Urinary bladder (tissue), 4 donors: Measurements from ENCODE around the gene ZFR2. TPM values are rescaled to one million over a fixed set of nuclear protein-coding genes. Genes with fewer than 3 reads are reported as not detected.
"Not testable (repeated sequence)": the region's sequence is repeated elsewhere in the genome, so short reads cannot be mapped to it uniquely, and the experiment has no call there.

Experiments used
- DNase-seq: peaks from one replicate; pipeline ENCODE4 v3.0.0-alpha.2; 2015; ENCODE audit errors: extremely low spot score
- H3K27ac ChIP-seq: one replicate; pipeline ENCODE4 v1.5.1; 2013; ENCODE audit warnings: low read depth, mild to moderate bottlenecking, moderate library complexity
- H3K36me3 ChIP-seq: one replicate; pipeline ENCODE4 v1.6.1; 2013; ENCODE audit warnings: mild to moderate bottlenecking, moderate library complexity; ENCODE audit not compliant: insufficient read depth
- H3K4me1 ChIP-seq: one replicate; pipeline ENCODE4 v1.6.1; 2013; ENCODE audit warnings: mild to moderate bottlenecking, moderate library complexity; ENCODE audit not compliant: insufficient read depth
- H3K4me3 ChIP-seq: one replicate; pipeline ENCODE4 v1.5.1; 2013; ENCODE audit warnings: low read depth, low read length
- WGBS: extraction: QIAGEN DNeasy Blood & Tissue Kit; methylation state at CpG from one replicate; pipeline ENCODE4 v1.1.7; 2013; 5-methylcytosine and 5-hydroxymethylcytosine counted together
- polyA plus RNA-seq: library from polyadenylated mRNA; stranded (reverse); fragments of 200-250 nt; gene quantifications from one replicate; pipeline ENCODE4 v1.2.3, GENCODE V29; 2013
- total RNA-seq: library from RNA; depleted of rRNA; stranded (reverse); fragments of >200 nt; gene quantifications from one replicate; pipeline ENCODE4 v1.2.3, GENCODE V29; 2014
- donor health status: healthy with polysubstance abuse.
- donor health status: healthy.

Gene ZFR2
- total and polyA plus RNA-seq, 2 donors = 0.38 TPM; not detected in 1

DNA sequence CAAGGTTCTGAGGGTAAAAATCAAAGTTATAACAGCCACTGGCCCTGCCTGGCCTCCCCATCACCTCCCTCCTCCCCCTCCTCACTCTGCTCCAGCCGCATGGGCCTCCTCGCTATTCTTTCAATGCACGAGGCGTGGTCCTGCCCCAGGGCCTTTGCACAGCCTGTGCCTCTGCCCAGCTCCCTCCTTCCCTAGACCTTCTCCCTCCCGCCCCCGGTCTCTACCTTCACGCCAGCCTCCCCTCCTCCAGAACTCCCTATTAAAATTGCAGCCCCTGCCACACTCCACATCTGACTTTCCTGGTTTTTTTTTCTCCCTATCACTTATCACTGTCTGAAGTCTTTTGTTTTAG is 100.1 kb downstream of the ZFR2 start:
- no peak overlapping the region for H3K27ac ChIP-seq
- no peak overlapping the region for H3K4me3 ChIP-seq
- no peak for DNase-seq
- peaks cover 5% of the 10 kb centered on the region for H3K36me3 ChIP-seq
- H3K4me1 ChIP-seq = no peaks in the 10 kb centered on the region
- WGBS = 87% methylated on average over 7 of the region's 7 CpGs

DNA sequence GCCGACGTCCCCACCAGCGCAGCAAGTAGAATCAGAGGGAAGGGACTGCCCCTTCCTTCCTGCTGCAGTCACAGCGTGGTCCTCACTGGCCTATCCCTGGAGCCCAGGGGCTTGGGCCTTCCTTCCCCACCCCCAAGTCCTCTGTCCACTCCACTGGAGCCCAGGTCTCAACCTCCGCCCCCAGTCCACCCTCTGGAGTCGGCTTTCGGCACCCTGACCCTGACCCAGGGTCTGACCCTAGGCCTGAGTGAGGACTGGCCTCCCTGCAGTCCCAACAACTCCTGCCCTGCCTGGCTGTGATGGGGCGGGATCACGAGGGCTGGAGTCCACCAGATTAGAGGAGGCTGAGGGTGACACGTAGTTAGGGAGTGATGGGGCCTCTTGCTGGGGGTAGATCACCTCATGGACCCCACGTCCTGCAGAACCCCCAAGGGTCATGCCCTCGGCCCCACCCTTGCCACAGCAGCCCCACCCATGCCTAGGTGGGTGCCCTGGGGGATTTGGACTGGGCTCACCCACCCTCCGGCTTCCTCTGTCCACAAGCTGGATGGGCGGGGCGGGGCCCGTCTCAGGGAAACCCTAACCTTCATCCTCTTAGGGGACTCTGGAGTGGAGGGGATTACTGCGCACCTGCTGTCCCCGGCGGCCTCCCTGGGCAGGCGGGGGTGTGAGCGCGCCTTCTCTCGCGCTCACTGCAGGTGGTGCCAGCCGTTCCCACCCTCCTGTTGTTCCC is 100.7 kb downstream of the ZFR2 start:
- H3K27ac ChIP-seq = no peak overlapping the region
- peaks cover 5% of the 10 kb centered on the region for H3K36me3 ChIP-seq
- 89% methylated on average over 25 of the region's 25 CpGs for WGBS
- no peak overlapping the region for H3K4me3 ChIP-seq
- H3K4me1 ChIP-seq = no peaks in the 10 kb centered on the region
- DNase-seq = no peak

DNA sequence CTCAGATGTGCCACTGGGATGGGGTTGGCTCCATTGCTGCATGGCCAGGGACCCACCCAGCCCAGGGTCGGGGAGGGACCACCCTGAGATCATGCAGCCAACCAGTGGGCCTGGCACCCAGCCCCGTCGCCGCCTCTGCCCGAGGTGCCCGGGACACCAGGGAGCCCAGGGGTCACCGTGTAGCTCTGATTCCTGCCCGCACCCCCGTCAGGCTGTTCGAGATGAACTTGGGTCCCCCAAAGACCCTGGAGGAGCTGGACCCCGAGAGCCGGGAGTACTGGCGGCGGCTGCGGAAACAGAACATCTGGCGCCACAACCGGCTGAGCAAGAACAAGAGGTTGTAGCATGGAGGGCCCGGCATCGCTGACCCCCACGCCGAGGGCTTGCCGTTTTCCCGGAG is 101.8 kb downstream of the ZFR2 start:
- no peak overlapping the region for H3K27ac ChIP-seq
- H3K36me3 ChIP-seq = peaks cover 5% of the 10 kb centered on the region
- DNase-seq = no peak
- 93% methylated on average over 23 of the region's 23 CpGs for WGBS
- H3K4me1 ChIP-seq = no peaks in the 10 kb centered on the region
- no peak overlapping the region for H3K4me3 ChIP-seq

DNA sequence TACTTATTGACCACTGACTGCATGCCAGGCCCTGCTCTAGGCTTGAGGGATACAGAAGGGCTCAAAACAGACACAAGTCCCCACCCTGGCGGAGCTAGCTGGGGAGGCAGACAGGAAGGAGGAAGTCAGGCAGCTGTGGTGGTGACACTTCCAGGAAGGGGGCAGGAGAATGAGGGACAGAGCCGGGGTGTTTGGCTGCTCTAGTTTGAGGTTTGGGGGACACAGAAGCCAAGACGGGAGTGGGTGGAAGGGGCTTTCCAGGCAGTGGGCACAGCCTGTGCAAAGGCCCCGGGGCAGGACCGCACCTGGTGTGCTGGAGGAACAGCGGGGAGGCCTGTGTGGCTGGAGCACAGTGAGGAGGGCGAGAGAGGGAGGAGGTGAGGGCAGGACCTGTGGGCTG is 102.3 kb downstream of the ZFR2 start:
- WGBS = 93% methylated on average over 7 of the region's 7 CpGs
- Histone ChIP-seq H3K4me3 (no peak overlapping the region), H3K36me3 (peaks cover 5% of the 10 kb centered on the region), H3K27ac (no peak overlapping the region), H3K4me1 (no peaks in the 10 kb centered on the region)
- no peak for DNase-seq

DNA sequence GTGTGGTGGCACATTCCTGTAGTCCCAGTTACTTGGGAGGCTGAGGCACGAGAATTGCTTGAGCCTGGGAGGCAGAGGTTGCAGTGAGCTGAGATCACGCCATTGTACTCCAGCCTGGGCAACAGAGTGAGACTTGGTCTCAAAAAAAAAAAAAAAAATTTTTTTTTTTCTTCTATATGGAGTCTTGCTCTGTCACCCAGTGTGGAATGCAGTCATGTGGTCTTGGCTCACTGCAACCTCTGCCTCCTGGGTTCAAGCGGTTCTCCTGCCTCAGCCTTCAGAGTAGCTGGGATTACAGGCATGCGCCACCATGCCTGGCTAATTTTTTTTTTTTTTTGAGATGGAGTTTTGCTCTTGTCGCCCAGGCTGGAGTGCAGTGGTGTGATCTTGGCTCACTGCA is 103.1 kb downstream of the ZFR2 start:
- DNase-seq, H3K27ac ChIP-seq, H3K4me1 ChIP-seq, H3K4me3 ChIP-seq, H3K36me3 ChIP-seq: not testable (repeated sequence)
- WGBS = 90% methylated on average over 5 of the region's 5 CpGs

DNA sequence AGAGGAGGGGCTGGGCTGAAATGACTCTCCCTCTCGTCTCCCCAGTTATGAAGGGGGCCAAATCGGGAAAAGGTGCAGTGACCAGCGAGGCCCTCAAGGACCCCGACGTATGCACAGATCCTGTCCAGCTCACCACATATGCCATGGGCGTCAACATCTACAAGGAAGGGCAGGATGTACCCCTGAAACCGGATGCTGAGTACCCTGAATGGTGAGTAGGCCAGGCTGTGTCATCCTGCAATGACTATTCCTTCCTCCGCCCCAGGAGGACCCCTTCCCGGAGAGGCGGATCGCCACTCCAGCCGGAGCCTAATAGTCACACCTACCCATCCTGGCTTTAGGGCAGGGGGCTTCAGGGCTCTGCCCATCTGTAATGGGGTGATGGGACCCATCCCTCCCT is 103.7 kb downstream of the ZFR2 start:
- 90% methylated on average over 12 of the region's 12 CpGs for WGBS
- H3K4me1 ChIP-seq = no peaks in the 10 kb centered on the region
- H3K27ac ChIP-seq = no peak overlapping the region
- no peak for DNase-seq
- no peak overlapping the region for H3K4me3 ChIP-seq
- peaks cover 5% of the 10 kb centered on the region for H3K36me3 ChIP-seq

DNA sequence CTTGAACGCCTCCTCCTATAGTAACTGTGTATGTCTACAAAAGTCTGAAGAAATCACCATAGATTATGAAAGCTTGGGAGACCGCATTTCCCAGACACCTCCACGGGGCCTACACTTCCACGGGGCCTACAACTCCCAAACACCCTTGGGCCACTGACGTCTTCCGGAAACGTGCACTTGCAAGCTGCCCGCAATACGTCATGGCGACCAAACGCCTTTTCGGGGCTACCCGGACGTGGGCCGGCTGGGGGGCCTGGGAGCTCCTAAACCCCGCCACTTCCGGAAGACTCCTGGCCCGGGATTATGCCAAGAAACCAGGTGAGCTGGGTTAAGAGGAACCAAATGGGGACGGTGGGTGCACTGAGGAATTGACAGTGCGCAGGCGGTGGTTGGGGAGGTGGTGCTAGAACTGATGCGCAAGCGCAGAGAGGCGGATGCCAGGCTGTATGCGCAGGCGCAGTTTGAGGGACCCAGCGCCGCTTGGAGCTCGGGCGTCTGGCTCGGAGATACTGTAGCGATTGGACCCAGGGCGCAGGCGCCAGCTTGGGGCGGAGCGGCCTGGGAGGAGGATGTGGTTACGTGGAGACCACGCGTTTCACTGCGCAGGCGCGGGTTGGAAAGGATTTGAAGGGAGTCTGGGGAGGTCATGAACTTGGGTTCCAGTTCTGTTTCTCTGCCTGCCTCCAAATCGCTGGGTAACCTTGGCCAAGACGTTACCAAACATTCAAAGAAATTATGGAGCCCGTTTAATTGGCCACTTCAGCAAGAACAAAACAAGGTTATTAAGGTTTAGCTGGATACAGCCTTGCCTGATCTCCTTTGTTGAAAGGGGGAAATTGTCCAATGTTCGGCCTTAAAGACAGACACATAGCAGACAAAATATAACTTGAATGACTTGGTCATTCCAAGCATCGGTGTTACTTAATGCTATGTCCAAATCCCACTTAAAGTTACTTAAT is 106.1 kb downstream of the ZFR2 start, which contains the start of gene MRPL54:
Gene MRPL54, plus strand, starts transcription at position 182 of the 959 bp plus-strand sequence. Its CDS starts 19 bp downstream, at position 201.
- H3K36me3 ChIP-seq = peaks cover 5% of the 10 kb centered on the region

DNA sequence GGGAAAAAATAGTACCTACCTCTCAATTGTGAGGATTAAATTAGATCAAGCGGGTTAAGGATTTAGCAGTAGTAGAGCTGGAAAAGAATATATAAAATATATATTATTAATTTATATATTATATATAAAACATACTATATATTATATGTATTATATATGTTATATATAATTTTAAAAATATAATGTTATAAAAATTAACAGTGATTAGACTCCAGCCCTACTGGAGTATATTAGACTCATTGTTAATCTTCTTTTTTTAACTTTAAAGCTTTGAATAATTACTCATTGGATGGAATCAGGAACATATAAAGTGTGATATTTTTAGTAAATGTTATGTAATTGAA is 106.7 kb downstream of the ZFR2 start:
- Histone ChIP-seq H3K27ac (no peak overlapping the region), H3K4me3 (no peak overlapping the region), H3K4me1 (no peaks in the 10 kb centered on the region), H3K36me3 (peaks cover 3% of the 10 kb centered on the region)
- WGBS = 61% methylated on average over 1 of the region's 1 CpG
- no peak for DNase-seq

More for the DNA sequence above, 106.1 kb downstream of the ZFR2 start, which contains the start of gene MRPL54:
- Histone ChIP-seq H3K4me3 (peak within 1 kb of the TSS; percentile 74), H3K4me1 (no peaks in the 10 kb centered on the region), H3K27ac (peak within 1 kb of the TSS; percentile 99)
- WGBS = 3% methylated on average over 47 of the region's 47 CpGs
- peak; percentile 98 for DNase-seq

DNA sequence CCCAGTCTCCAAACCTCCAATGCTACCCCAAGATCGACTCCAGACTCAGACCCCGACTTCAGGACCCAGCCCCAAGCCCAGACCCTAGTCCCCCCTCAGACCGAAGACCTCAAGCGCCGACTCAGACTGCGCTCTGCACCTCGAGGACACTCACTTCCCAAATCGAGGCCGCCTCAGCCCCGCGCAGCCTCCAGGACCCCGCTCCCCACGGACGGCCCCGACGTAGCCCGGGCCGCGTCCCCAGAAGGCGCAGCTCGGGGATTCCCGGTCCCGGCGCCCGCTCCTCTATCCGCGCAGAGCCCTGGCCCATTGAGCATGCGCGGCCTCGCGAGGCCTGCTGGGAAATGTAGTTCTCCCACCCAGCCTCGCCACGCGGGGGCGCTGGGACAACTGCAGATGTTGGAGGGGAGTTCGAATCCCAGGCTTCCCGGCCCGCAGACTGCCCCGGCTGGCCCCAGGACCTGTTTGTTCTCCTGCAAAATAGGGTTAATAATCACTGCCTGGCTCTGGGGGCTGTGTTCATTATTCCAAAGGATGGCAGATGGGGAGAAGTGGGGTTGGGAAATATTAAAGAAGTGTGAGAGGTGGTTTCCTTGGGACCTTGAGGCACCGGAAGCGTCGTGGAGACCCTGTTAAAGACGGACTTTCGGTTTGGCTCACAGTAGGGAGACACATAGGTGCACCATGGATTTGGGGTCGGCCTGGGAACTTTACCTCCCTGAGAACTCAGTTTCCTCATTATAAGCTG is 107.3 kb downstream of the ZFR2 start, which contains the start of gene APBA3:
Gene APBA3, minus strand, starts transcription at position 311 of the 748 bp plus-strand sequence. CDS start 1,428 bp downstream, outside the sequence.
- peak within 1 kb of the TSS; percentile 99 for H3K27ac ChIP-seq
- 4% methylated on average over 45 of the region's 45 CpGs for WGBS
- no peaks in the 10 kb centered on the region for H3K4me1 ChIP-seq
- H3K36me3 ChIP-seq = no peaks in the 10 kb centered on the region
- peak within 1 kb of the TSS; percentile 74 for H3K4me3 ChIP-seq
- DNase-seq = peak; percentile 64

DNA sequence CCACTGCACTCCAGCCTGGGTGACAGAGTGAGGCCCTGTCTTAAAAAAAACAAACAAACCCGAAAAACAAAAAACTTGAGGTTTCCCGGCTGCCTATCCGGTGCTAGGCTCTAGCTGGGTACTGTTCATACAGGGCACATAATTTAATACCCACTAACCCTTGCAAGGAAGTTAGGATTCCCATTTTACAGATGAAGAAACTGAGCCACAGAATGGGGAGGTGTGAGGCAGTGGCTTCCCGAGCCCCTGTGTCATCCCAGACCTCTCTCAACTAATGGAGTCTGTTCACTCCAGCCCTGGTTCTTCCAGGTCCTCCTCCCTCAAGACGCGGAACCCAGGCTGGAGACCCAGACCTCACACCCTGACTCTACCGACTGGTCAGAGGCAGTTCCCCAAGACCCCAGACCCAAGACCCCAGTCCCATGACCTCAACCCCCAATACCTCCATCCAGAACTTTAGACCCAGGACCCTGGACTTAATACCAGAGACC is 107.9 kb downstream of the ZFR2 start:
- Histone ChIP-seq H3K4me3 (peak overlapping the region; percentile 74), H3K36me3 (no peaks in the 10 kb centered on the region), H3K4me1 (no peaks in the 10 kb centered on the region), H3K27ac (no peak overlapping the region)
- no peak for DNase-seq
- 34% methylated on average over 7 of the region's 7 CpGs for whole genome bisulfite sequencing

DNA sequence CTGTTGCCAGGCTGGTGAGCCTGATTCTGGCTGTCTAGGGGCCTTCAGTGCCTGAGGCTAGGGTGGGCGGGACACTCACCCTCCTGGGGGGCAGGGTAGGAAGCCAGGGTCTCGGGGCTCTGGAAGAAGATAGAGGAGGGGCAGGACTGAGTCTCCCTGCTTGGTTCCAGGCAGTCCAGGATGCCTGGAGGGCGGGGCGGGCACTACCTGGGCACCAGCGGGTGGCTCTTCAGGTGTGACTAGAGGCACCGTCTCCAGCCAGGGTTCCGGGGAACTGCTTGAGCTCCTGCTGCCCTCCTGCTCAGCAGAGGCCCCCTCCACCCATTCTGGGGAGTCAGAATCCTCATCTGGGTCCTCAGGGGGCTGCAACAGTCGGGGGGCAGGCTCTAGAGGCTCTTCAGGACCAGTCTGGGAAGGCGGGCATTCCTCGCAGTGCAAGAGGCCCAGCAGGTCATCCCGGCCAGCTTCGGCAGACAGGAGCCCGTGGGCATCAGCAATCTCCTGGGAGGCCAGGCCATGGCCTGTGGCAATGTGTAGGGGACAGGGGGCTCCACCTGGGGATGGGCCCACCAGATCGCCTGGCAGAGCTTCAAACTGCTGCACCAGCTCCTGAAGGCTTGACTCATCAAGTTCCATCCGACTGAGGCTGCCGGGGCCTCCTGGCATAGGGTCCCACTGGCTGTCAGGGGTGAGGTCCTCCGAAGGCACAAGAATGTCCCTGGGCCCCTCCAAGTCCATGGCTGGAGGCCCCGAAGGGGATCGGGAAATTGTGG is 109.2 kb downstream of the ZFR2 start:
- 84% methylated on average over 19 of the region's 19 CpGs for whole genome bisulfite sequencing

DNA sequence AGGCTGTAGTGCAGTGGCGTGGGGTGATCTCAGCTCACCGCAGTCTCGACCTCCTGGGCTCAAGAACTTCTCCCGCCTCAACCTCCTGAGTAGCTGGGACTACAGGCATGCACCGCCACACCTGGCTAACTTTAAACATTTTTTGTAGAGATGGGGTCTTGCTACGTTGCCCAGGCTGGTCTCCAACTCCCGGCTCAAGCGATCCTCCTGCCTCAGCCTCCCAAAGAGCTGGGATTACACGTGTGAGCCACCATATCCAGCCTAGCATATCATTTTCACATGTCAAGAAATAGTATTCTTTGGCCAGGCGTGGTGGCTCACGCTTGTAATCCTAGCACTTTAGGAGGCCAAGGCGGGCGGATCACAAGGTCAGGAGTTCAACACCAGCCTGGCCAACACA is 110.5 kb downstream of the ZFR2 start:
- H3K4me3 ChIP-seq = not testable (repeated sequence)
- 98% methylated on average over 13 of the region's 13 CpGs for WGBS

More for the DNA sequence above, 109.2 kb downstream of the ZFR2 start:
- Histone ChIP-seq H3K36me3 (no peaks in the 10 kb centered on the region), H3K4me1 (no peaks in the 10 kb centered on the region), H3K4me3 (no peak overlapping the region), H3K27ac (no peak overlapping the region)
- DNase-seq = no peak

More for the DNA sequence above, 110.5 kb downstream of the ZFR2 start:
- H3K4me1 ChIP-seq, DNase-seq, H3K27ac ChIP-seq, H3K36me3 ChIP-seq: not testable (repeated sequence)
